Measurements from ENCODE around the gene PHACTR1. TPM values are rescaled to one million over a fixed set of nuclear protein-coding genes. Genes with fewer than 3 reads are reported as not detected.

PHACTR1 gene
- total RNA-seq, 4 donors from 2014 or later = 1.2 to 3.2 (median 1.6) TPM; not detected in 1

DNA sequence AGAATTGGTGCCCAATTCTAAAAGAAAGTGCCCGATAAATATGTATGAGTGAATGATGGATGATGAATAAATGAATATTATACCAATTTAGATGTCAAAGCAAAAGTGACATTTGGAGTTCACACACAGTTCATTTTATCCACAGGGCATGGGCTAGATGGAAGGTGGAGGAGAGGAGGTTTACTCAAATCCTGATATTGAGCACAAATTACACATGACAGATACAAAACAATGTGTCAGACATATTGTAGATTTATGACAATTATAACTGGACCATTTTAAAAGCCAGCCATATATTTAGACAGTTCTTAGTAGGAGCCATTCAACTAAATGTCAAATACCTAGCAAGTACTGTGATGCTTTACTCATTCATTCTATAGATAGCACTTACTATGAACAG lies 23.4 kb upstream of the PHACTR1 start:
- TF ChIP-seq POLR2A (IDR thresholded peaks at IDR 0.05) (no peak), EP300 (IDR thresholded peaks at IDR 0.05; ENCODE audit: low read depth) (no peak), CTCF (IDR thresholded peaks at IDR 0.05) (no peak), POLR2AphosphoS5 (IDR thresholded peaks at IDR 0.05) (no peak)
- in situ Hi-C loops (cut with MboI; ENCODE audit: low pct_ligation_motif_present in 1 of 4, low pct_unique_long_range_greater_than_20kb in 1 of 4, low sequenced_read_pairs in 3 of 4) (no loop called here), intact Hi-C loops (cut with DNase I; ENCODE audit: low total_unique reads) (no loop called here)
- WGBS, 2 donors (ENCODE audit: low coverage in 1 of 2) = 91 to 100% methylated on average over 1 of the region's 1 CpG
- no peak overlapping the region for H3K27ac ChIP-seq
- no peaks in the 10 kb centered on the region for H3K4me1 ChIP-seq
- no peaks in the 10 kb centered on the region for H3K36me3 ChIP-seq
- H3K27me3 ChIP-seq = peaks cover 6% of the 10 kb centered on the region
- DNase-seq = no peak
- H3K4me3 ChIP-seq = no peak overlapping the region
- H3K9me3 ChIP-seq = no peaks in the 10 kb centered on the region

- no peaks in the 10 kb centered on the region for H3K4me1 ChIP-seq
- TF ChIP-seq POLR2A (IDR thresholded peaks at IDR 0.05) (no peak), POLR2AphosphoS5 (IDR thresholded peaks at IDR 0.05) (no peak), EP300 (IDR thresholded peaks at IDR 0.05; ENCODE audit: low read depth) (no peak), CTCF (IDR thresholded peaks at IDR 0.05) (no peak)
- no peaks in the 10 kb centered on the region for H3K36me3 ChIP-seq
- in situ Hi-C loops (cut with MboI; ENCODE audit: low pct_ligation_motif_present in 1 of 4, low pct_unique_long_range_greater_than_20kb in 1 of 4, low sequenced_read_pairs in 3 of 4) = no loop called here
- intact Hi-C loops (cut with DNase I; ENCODE audit: low total_unique reads) = no loop called here
- WGBS, 2 donors (ENCODE audit: low coverage in 1 of 2) = 76 to 89% methylated on average over 4 of the region's 4 CpGs
- DNase-seq = no peak
- H3K9me3 ChIP-seq = no peaks in the 10 kb centered on the region
- H3K27me3 ChIP-seq = peaks cover 10% of the 10 kb centered on the region
- no peak overlapping the region for H3K27ac ChIP-seq
- no peak overlapping the region for H3K4me3 ChIP-seq
These were observed 18.3 kb upstream of the PHACTR1 start for GRCh38 chr6:12698298-12698697.

DNA sequence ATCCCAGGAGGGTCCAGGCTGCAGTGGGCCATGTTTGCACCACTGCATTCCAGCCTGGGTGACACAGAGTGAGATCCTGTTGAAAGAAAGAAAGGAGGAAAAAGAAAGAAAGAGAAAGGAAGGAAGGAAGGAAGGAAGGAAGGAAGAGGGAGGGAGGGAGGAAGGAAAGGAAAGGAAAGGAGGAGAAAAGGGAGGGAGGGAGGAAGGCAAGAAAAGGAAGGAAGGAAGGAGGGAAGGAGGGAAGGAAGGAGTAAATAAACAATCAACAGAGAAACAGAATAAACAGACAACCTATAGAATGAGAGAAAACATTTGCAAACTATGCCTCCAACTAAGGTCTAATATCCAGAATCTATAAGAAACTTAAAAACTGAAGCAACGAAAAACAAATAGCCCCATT lies 11.6 kb upstream of the PHACTR1 start:
- Histone ChIP-seq H3K9me3 (no peaks in the 10 kb centered on the region), H3K4me3 (no peak overlapping the region), H3K27ac (no peak overlapping the region), H3K4me1 (no peaks in the 10 kb centered on the region), H3K36me3 (no peaks in the 10 kb centered on the region), H3K27me3 (peaks cover 14% of the 10 kb centered on the region)
- WGBS, 2 donors (ENCODE audit: low coverage in 1 of 2) = 50 to 59% methylated on average over 1 of the region's 1 CpG
- no peak for TF ChIP-seq EP300 (IDR thresholded peaks at IDR 0.05; ENCODE audit: low read depth)
- TF ChIP-seq CTCF (IDR thresholded peaks at IDR 0.05) = no peak
- no peak for TF ChIP-seq POLR2AphosphoS5 (IDR thresholded peaks at IDR 0.05)
- TF ChIP-seq POLR2A (IDR thresholded peaks at IDR 0.05) = no peak
- no peak for DNase-seq
- intact Hi-C loops (cut with DNase I; ENCODE audit: low total_unique reads) (no loop called here), in situ Hi-C loops (cut with MboI; ENCODE audit: low pct_ligation_motif_present in 1 of 4, low pct_unique_long_range_greater_than_20kb in 1 of 4, low sequenced_read_pairs in 3 of 4) (no loop called here)

DNA sequence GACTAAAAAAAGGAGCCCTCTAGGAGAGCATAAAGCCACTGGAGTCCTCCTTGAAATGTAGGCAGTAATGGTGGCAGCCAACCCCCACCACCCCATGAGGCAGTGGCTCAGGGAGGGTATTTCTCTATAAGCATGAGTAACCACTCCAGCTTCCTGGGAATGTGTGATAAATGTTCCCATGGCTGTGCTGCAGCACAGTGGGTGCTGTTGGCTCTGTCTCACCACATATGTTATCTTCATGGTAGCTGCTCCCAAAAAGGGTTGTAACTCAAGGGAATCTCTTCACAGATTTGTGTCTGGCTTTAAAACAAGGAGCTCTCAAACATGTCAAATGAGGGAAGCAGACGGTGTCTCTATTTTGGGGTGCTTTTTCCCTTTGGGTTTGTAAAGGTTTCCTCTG lies 7.5 kb upstream of the PHACTR1 start:
- peaks cover 9% of the 10 kb centered on the region for H3K27me3 ChIP-seq
- intact Hi-C loops (cut with DNase I; ENCODE audit: low total_unique reads) = no loop called here
- no peaks in the 10 kb centered on the region for H3K9me3 ChIP-seq
- no peak for DNase-seq
- WGBS, 2 donors (ENCODE audit: low coverage in 1 of 2) = 57 to 79% methylated on average over 1 of the region's 1 CpG
- no peaks in the 10 kb centered on the region for H3K4me1 ChIP-seq
- in situ Hi-C loops (cut with MboI; ENCODE audit: low pct_ligation_motif_present in 1 of 4, low pct_unique_long_range_greater_than_20kb in 1 of 4, low sequenced_read_pairs in 3 of 4) = no loop called here
- TF ChIP-seq POLR2A (IDR thresholded peaks at IDR 0.05) (no peak), CTCF (IDR thresholded peaks at IDR 0.05) (no peak), EP300 (IDR thresholded peaks at IDR 0.05; ENCODE audit: low read depth) (no peak), POLR2AphosphoS5 (IDR thresholded peaks at IDR 0.05) (no peak)
- H3K4me3 ChIP-seq = no peak overlapping the region
- no peak overlapping the region for H3K27ac ChIP-seq
- no peaks in the 10 kb centered on the region for H3K36me3 ChIP-seq
